Kidney (tissue), 14 donors: ENCODE results near the gene ATRX. TPM values are rescaled to one million over a fixed set of nuclear protein-coding genes. Genes with fewer than 3 reads are reported as not detected.

Source experiments
- DNase-seq, 5 donors: peaks; one replicate each; pipeline ENCODE4 v3.0.0-alpha.2; 2013 to 2020
- FAIRE-seq: peaks from 2 replicates; lab custom pipeline; 2012; peaks lifted over from hg19 to GRCh38; lab: Jason Lieb, UNC
- H3K27ac ChIP-seq, 2 donors: one replicate each; pipeline ENCODE4 v1.7.0; 2013; ENCODE audit warnings: low read depth in 2 of 2, low read length in 2 of 2, inconsistent platforms in 1 of 2
- H3K27me3 ChIP-seq: one replicate; pipeline ENCODE4 v1.7.1; 2013; ENCODE audit warnings: low read length, inconsistent platforms; ENCODE audit not compliant: control insufficient read depth, insufficient read depth
- H3K36me3 ChIP-seq, 3 donors: one replicate each; pipeline versions ENCODE4 v1.7.0 to v1.7.1; 2013; ENCODE audit warnings: low read length in 3 of 3, control low read depth in 1 of 3, inconsistent platforms in 1 of 3; ENCODE audit not compliant: insufficient read depth in 3 of 3, control insufficient read depth in 2 of 3
- H3K4me1 ChIP-seq, 3 donors: one replicate each; pipeline versions ENCODE4 v1.7.0 to v1.7.1; 2013; ENCODE audit warnings: low read length in 3 of 3, inconsistent platforms in 1 of 3, low read depth in 1 of 3; ENCODE audit not compliant: control insufficient read depth in 2 of 3, insufficient read depth in 2 of 3
- H3K4me3 ChIP-seq, 3 donors: one replicate each; pipeline versions ENCODE4 v1.7.0 to v1.8.1; 2013; ENCODE audit warnings: low read length in 3 of 3, control low read depth in 1 of 3, inconsistent platforms in 1 of 3
- H3K9ac ChIP-seq, 3 donors: one replicate each; pipeline versions ENCODE4 v1.7.0 to v1.7.1; 2013; ENCODE audit warnings: low read length in 3 of 3, control low read depth in 1 of 3, inconsistent platforms in 1 of 3
- H3K9me3 ChIP-seq, 3 donors: one replicate each; pipeline versions ENCODE4 v1.7.0 to v1.7.1; 2013; ENCODE audit warnings: low read length in 3 of 3, control low read depth in 1 of 3, inconsistent platforms in 1 of 3; ENCODE audit not compliant: control insufficient read depth in 2 of 3, insufficient read depth in 1 of 3
- CTCF ChIP-seq: IDR thresholded peaks from 3 replicates; pipeline ENCODE4 v1.5.1; 2012; ENCODE audit warnings: mild to moderate bottlenecking, moderate library complexity, borderline replicate concordance; ENCODE audit not compliant: insufficient read depth; ENCODE audit errors: extremely low read depth
- intact Hi-C: fragments of 100-400 bp; cut with DNase I; formaldehyde crosslinking; loops from one replicate; pipeline ENCODE4 v1.11.1; 2022
- polyA plus RNA-seq: library from polyadenylated mRNA; stranded (reverse); fragments of 350-450 nt; fragmentation: Illumina TruSeq; extraction: RNeasy Lipid Tissue Mini Kit (QIAGEN cat#74804); gene quantifications from one replicate; pipeline ENCODE4 v1.2.3, GENCODE V29; 2014; ENCODE audit warnings: low read depth, low replicate concordance; ENCODE audit not compliant: insufficient read depth
- total RNA-seq: library from RNA; stranded (reverse); fragmentation: NEBNext Ultra II Directional; extraction: Animal tissue kit (Norgen Biotek cat#: 25700); gene quantifications from one replicate; pipeline ENCODE4 v1.2.1, GENCODE V29; 2021
- donor health status: control.
- donor health status: control.
- donor health status: control.
- donor health status: control.
- donor health status: control.
- donor health status: DM: yes; HTN: yes; CAD: no.
- donor health status: Normal renal cell carcinoma (clear cell type).

Gene ATRX
- total and polyA plus RNA-seq, 2 donors from 2014 or later, result 6.0 to 93.5 TPM

- no peaks in the 10 kb centered on the region for H3K4me1 ChIP-seq
- no peak overlapping the region for H3K4me3 ChIP-seq
- intact Hi-C loops, result no loop called here
- no peaks in the 10 kb centered on the region for H3K27me3 ChIP-seq
- DNase-seq (no peak), FAIRE-seq (no peak)
- TF ChIP-seq CTCF, result no peak
- H3K36me3 ChIP-seq, result no peaks in the 10 kb centered on the region
- no peak overlapping the region for H3K9ac ChIP-seq
- H3K9me3 ChIP-seq, result no peaks in the 10 kb centered on the region
- H3K27ac ChIP-seq, result no peak overlapping the region
These were observed 36.3 kb downstream of the ATRX start for GRCh38 chrX:77749695-77750094.

GRCh38 chrX:77743720-77744119 is 42.3 kb downstream of the ATRX start:
- H3K4me3 ChIP-seq, result no peak overlapping the region
- intact Hi-C loops, result no loop called here
- FAIRE-seq (no peak), DNase-seq (no peak)
- no peak overlapping the region for H3K9ac ChIP-seq
- no peaks in the 10 kb centered on the region for H3K27me3 ChIP-seq
- no peaks in the 10 kb centered on the region for H3K4me1 ChIP-seq
- H3K9me3 ChIP-seq, result no peaks in the 10 kb centered on the region
- TF ChIP-seq CTCF, result no peak
- H3K27ac ChIP-seq, result no peak overlapping the region
- no peaks in the 10 kb centered on the region for H3K36me3 ChIP-seq

GRCh38 chrX:77742788-77743476 is 43.1 kb downstream of the ATRX start:
- Histone ChIP-seq H3K4me1 (no peaks in the 10 kb centered on the region), H3K9me3 (no peaks in the 10 kb centered on the region), H3K27ac (no peak overlapping the region), H3K27me3 (no peaks in the 10 kb centered on the region), H3K9ac (no peak overlapping the region), H3K36me3 (no peaks in the 10 kb centered on the region), H3K4me3 (no peak overlapping the region)
- FAIRE-seq, result no peak
- DNase-seq, result peak in 2 of 5 donors; percentile 0 to 6
- TF ChIP-seq CTCF, result no peak
- intact Hi-C loops, result no loop called here
